ENCODE results near the gene ARHGAP18. TPM values are rescaled to one million over a fixed set of nuclear protein-coding genes. Genes with fewer than 3 reads are reported as not detected.

ARHGAP18 gene
- total and polyA plus RNA-seq, 2 of the 13 experiments (the other 11 are each of a cell fraction or from before 2014, with no cell fraction given) = 58.2 to 115 TPM

- TF ChIP-seq JUNB (CRISPR knock-in tag; IDR thresholded peaks at IDR 0.05; ENCODE audit: borderline replicate concordance) (no peak), ZBTB2 (CRISPR knock-in tag; IDR thresholded peaks at IDR 0.05; ENCODE audit: low read depth) (no peak), MXD4 (CRISPR knock-in tag; IDR thresholded peaks at IDR 0.05) (0 out of 2 replicates have a peak, but pooled peaks have one; percentile 31), ZMYM2 (CRISPR knock-in tag; IDR thresholded peaks at IDR 0.05) (no peak), GATAD2A (CRISPR knock-in tag; IDR thresholded peaks at IDR 0.05) (peak; percentile 6; the same call in 1 of the 2 replicates), KMT2A (CRISPR knock-in tag; IDR thresholded peaks at IDR 0.05) (0 out of 2 replicates have a peak, but pooled peaks have one; percentile 49), ZNF281 (CRISPR knock-in tag; IDR thresholded peaks at IDR 0.05; ENCODE audit: borderline replicate concordance) (no peak), FOXK1 (CRISPR knock-in tag; IDR thresholded peaks at IDR 0.05; ENCODE audit: borderline replicate concordance, low read depth) (0 out of 2 replicates have a peak, but pooled peaks have one; percentile 5), AGO2 (optimal IDR thresholded peaks at IDR 0.05; ENCODE audit: low read depth, low read length) (peak; percentile 2), TEAD2 (CRISPR knock-in tag; IDR thresholded peaks at IDR 0.05) (no peak), SOX6 (IDR thresholded peaks at IDR 0.05) (no peak), SOX6 (CRISPR knock-in tag; IDR thresholded peaks at IDR 0.05) (no peak; the same call in 1 of the 2 replicates), SNAPC4 (CRISPR knock-in tag; IDR thresholded peaks at IDR 0.05) (no peak), RFX3 (CRISPR knock-in tag; IDR thresholded peaks at IDR 0.05) (no peak), ZMAT3 (CRISPR knock-in tag; conservative IDR thresholded peaks at IDR 0.05) (no peak), ZNF256 (CRISPR knock-in tag; conservative IDR thresholded peaks at IDR 0.05) (no peak), ZNF792 (CRISPR knock-in tag; IDR thresholded peaks at IDR 0.05) (no peak), FOXC1 (CRISPR knock-in tag; IDR thresholded peaks at IDR 0.05; ENCODE audit: borderline replicate concordance) (no peak), ZNF776 (CRISPR knock-in tag; IDR thresholded peaks at IDR 0.05) (no peak), ZBTB34 (CRISPR knock-in tag; IDR thresholded peaks at IDR 0.05) (no peak)
Observed at GRCh38 chr6:129696843-129697242, 13.1 kb downstream of the ARHGAP18 start (continued).
